Activated naive CD4-positive, alpha-beta T cell treated with anti-CD3 and anti-CD28 coated beads, Interleukin-2, amount 10 ng/mL, durations not matched to agents 7 days and 5 days (primary cell): ENCODE results near the gene PRR5L.
"Not testable (repeated sequence)": the region's sequence is repeated elsewhere in the genome, so short reads cannot be mapped to it uniquely, and the experiment has no call there.

Source experiments
- CTCF ChIA-PET: fragments of 350-600 bp; sonication (Branson Sonifier 250); formaldehyde crosslinking; loops from one replicate; lab custom pipeline; 2021; ENCODE audit warnings: antibody characterized with exemption; lab: Charles Lee
- DNase-seq: peaks from one replicate; pipeline ENCODE4 v3.0.0-alpha.2; 2020
- H3K27ac Mint-ChIP-seq: one replicate; pipeline ENCODE4 v1.8.0; 2021; ENCODE audit warnings: mild to moderate bottlenecking, moderate library complexity, mixed read lengths
- H3K27me3 Mint-ChIP-seq: one replicate; pipeline ENCODE4 v1.8.0; 2021; ENCODE audit warnings: mild to moderate bottlenecking, mixed read lengths
- H3K36me3 Mint-ChIP-seq: one replicate; pipeline ENCODE4 v1.8.0; 2021; ENCODE audit warnings: mixed read lengths
- H3K4me1 Mint-ChIP-seq: one replicate; pipeline ENCODE4 v1.8.0; 2021; ENCODE audit warnings: mixed read lengths
- H3K4me3 Mint-ChIP-seq: one replicate; pipeline ENCODE4 v1.8.0; 2021; ENCODE audit warnings: mild to moderate bottlenecking, moderate library complexity, mixed read lengths
- H3K9me3 Mint-ChIP-seq: one replicate; pipeline ENCODE4 v1.8.0; 2021; ENCODE audit warnings: mixed read lengths

Gene PRR5L

DNA sequence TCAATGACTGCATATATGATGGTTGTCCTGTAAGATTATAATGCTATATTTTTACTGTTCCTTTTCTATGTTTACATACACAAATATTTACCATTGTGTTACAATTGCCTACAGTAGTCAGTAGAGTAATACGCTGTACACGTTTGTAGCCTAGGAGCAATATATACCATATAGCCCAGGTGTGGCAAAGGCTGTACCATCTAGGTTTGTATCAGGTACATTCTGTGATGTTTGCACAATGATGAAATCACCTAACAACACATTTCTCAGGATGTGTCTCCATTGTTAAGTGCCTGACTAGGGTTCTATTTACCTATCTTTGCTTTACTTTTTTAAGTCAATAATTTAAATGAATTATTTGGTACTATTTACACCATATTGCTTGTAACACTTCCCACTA, 21.9 kb downstream of the PRR5L start:
- Mint-ChIP-seq H3K27me3 (peaks cover 19% of the 10 kb centered on the region), H3K4me3 (no peak overlapping the region), H3K9me3 (no peaks in the 10 kb centered on the region), H3K27ac (no peak overlapping the region), H3K36me3 (no peaks in the 10 kb centered on the region), H3K4me1 (no peaks in the 10 kb centered on the region)
- no peak for DNase-seq
- CTCF ChIA-PET: no interaction called here

DNA sequence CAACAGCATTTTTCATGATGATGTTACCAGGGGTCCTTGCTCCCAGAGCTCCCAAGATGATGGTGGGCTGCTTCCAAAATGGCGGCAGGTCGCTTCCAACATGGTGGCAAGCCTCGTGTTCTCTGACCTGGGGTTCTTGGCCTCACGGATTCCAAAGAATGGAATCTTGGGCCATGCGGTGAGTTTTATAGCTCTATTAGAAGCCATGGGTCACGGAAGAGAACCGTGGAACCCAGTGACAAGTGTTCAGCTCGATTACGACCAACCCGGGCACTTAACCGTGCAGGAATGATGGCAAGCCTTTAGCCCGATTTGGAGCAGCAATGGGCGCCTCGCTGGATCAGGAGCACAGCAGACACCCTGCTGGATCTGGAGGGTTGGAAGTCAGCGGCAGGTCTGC, 28.9 kb downstream of the PRR5L start:
- H3K9me3 Mint-ChIP-seq, H3K27ac Mint-ChIP-seq, CTCF ChIA-PET, H3K4me3 Mint-ChIP-seq, H3K36me3 Mint-ChIP-seq, DNase-seq, H3K4me1 Mint-ChIP-seq: not testable (repeated sequence)
- H3K27me3 Mint-ChIP-seq: peaks cover 24% of the 10 kb centered on the region

DNA sequence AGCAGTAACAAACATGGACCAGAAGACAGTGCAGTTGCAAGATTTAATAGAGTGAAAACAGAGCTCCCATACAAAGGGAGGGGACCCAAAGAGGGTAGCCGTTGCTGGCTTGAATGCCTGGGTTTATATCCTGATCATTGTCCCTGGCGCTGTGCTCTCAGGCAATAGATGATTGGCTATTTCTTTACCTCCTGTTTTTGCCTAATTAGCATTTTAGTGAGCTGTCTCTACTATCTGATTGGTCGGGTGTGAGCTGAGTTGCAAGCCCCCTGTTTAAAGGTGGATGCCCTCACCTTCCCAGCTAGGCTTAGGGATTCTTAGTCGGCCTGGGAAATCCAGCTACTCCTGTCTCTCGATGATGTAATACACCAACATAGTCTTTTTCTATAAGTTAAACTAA, 29.3 kb downstream of the PRR5L start:
- H3K4me3 Mint-ChIP-seq, H3K27ac Mint-ChIP-seq: not testable (repeated sequence)

DNA sequence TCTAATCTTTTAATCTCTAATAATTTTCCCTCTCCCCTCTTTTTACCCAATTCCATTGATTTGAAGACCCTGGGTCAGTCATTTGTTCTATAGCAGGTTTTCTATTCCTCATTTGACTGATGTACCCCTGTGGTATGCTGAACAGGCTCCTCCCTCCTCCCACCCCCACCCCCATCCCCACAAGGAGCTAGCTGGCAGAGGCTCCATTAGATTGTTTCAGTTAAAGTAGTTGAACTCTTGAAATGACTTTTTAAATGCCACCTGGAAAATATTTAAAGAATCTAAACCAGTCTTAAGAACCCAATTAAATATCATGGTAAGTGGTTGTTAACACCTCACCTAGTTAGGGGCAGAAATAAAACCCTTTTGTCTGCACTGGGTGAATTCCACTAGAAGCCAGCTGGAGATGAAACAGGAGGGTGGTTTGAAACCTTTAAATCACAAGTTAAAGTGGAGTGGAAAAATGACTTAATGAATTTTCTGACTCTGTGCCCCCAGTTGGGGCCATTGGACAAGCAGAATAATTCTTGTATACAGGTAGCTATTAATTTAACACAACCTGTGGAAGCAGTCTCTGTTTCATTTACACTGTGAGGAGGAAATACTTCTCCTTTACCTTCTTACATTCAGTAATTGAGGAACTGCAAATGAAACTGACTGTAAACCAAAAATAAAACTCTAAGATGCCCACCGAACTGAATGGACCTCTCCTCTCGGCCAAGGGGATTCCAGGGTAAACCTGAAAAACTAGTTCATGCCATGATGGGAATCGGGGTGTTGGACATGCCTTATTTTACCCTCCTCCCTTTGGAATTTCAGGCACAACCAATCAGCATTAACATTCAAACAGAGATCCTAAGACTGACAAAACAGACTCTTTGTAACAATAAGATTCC, 30.7 kb downstream of the PRR5L start:
- H3K9me3 Mint-ChIP-seq: no peaks in the 10 kb centered on the region
- DNase-seq: no peak
- no peaks in the 10 kb centered on the region for H3K36me3 Mint-ChIP-seq
- H3K27me3 Mint-ChIP-seq: peaks cover 24% of the 10 kb centered on the region
- CTCF ChIA-PET: no interaction called here
- no peaks in the 10 kb centered on the region for H3K4me1 Mint-ChIP-seq
- no peak overlapping the region for H3K27ac Mint-ChIP-seq
- no peak overlapping the region for H3K4me3 Mint-ChIP-seq

More for the DNA sequence above, 29.3 kb downstream of the PRR5L start:
- DNase-seq, H3K9me3 Mint-ChIP-seq, H3K4me1 Mint-ChIP-seq, CTCF ChIA-PET, H3K36me3 Mint-ChIP-seq: not testable (repeated sequence)
- H3K27me3 Mint-ChIP-seq: peaks cover 24% of the 10 kb centered on the region

DNA sequence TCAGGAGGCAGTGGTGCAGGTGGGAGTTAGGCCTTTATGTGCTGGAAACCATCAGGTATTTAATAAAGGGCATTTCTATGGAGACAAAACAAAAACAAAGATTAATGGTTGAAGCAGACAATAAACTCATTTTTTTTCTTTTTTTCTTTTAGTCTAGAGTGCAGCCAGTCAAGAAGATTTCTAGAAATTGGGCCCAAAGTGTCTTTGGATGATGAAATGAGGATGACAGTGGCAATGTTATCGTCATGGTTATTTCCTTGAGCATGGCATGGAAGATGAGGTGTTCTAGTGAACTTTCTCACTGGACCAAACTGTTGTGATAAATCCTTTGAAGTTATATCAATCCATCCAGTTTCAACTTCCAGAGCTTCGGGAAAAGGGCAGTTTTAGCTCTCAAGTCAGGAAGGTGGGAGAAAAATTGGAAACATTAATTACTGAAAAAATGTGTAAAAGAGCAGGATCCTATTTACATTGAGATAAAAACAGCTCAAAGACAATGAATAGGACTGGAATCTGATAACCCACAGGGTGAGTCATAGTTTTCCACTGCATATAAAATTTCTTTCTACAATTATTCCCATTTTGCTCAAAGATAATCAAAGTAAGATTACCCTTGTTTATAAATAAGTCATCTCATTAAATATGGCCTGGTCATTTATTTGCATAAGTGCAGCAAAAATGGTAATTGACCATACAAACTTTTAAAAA, 33.0 kb downstream of the PRR5L start:
- no peaks in the 10 kb centered on the region for H3K4me1 Mint-ChIP-seq
- peaks cover 33% of the 10 kb centered on the region for H3K27me3 Mint-ChIP-seq
- H3K4me3 Mint-ChIP-seq: no peak overlapping the region
- no peaks in the 10 kb centered on the region for H3K9me3 Mint-ChIP-seq
- DNase-seq: no peak
- no peaks in the 10 kb centered on the region for H3K36me3 Mint-ChIP-seq
- H3K27ac Mint-ChIP-seq: no peak overlapping the region
- CTCF ChIA-PET: no interaction called here

DNA sequence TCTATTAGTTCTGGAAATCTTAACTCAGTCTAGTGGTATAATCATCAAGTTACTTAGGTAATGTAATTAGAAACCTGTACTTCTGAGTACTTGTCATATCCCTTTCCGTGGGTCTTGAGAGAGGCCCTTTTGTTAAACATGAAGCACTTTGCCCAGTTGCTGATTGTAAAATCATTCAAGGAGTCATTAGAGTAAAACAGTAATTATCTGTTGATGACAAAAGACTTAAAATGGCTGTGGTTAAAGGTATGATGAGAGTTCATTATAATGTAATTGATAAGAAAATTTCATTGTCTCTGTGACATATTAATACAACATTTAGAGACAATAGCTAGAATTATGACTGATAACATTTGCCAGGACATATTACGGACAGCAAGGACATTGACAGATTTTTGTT, 34.3 kb downstream of the PRR5L start:
- peaks cover 30% of the 10 kb centered on the region for H3K27me3 Mint-ChIP-seq
- no peak overlapping the region for H3K4me3 Mint-ChIP-seq
- CTCF ChIA-PET: no interaction called here
- H3K4me1 Mint-ChIP-seq: no peaks in the 10 kb centered on the region
- DNase-seq: no peak
- H3K27ac Mint-ChIP-seq: no peak overlapping the region
- H3K36me3 Mint-ChIP-seq: no peaks in the 10 kb centered on the region
- H3K9me3 Mint-ChIP-seq: no peaks in the 10 kb centered on the region

DNA sequence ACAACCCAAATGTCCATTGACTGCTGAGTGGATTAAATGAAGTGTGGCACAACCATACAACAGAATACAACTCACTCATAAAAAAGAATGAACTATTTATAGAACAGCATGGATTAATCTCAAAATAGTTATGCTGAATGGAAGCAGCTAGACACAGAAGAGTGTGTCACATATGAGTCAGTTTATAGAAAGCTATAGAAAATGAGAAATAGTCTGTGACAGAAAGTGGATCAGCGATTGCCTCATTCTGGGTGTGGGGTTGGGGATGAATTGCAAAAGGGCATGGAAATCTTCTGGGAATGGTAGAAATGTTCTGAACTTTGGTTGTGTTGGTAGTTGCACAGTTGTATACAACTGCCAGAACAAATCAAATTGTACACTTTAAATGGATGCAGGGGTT, 37.4 kb downstream of the PRR5L start:
- peaks cover 18% of the 10 kb centered on the region for H3K27me3 Mint-ChIP-seq
- H3K27ac Mint-ChIP-seq: no peak overlapping the region
- no peaks in the 10 kb centered on the region for H3K36me3 Mint-ChIP-seq
- no peaks in the 10 kb centered on the region for H3K9me3 Mint-ChIP-seq
- no peak for DNase-seq
- CTCF ChIA-PET: interaction anchor here (1.0 kb wide), 1 partner anchor 413 kb away, joined by 3 read pairs; no protein-coding TSS in a partner anchor
- H3K4me3 Mint-ChIP-seq: no peak overlapping the region
- H3K4me1 Mint-ChIP-seq: no peaks in the 10 kb centered on the region

DNA sequence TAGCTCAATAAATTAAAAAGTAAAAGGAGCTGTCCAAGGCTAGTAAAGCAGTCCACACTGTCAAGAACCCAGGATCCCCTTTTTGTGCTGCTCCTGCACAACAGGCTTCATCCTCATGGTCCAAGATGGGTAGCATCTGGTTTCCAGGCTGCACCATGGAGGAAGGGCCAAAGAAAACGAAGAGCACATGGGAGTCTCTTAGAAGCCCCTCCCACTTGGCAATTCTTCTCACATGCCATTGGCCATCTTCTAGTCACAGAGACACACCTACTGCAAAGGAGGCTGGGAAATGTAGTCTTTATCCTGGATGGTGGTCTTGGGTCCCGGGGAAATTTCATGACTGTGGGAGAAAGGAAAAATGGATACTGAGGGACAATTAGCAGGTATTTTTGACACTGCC, 37.8 kb downstream of the PRR5L start:
- DNase-seq: no peak
- H3K36me3 Mint-ChIP-seq: no peaks in the 10 kb centered on the region

DNA sequence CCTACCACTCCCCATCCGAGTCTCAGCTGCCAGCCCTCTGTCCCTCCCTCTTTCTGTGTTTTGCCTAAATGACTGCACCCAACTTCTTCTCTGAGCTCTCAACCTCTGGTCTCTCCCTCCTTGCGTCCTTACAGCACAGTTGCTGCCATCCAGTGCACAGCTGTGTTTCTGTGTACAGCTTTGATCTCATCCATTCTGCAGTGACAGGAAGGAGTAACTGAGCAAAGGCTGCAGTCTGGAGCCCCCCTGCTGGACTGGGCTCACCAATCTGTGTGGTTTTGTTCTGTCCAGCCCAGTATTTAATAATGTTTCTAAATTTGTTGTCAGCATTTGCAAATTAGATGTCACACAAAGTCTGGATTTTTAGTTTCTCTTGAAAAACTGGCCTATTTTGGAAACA, 43.8 kb downstream of the PRR5L start:
- Mint-ChIP-seq H3K27ac (no peak overlapping the region), H3K4me1 (peaks cover 10% of the 10 kb centered on the region), H3K9me3 (no peaks in the 10 kb centered on the region), H3K36me3 (no peaks in the 10 kb centered on the region), H3K4me3 (no peak overlapping the region), H3K27me3 (peaks cover 28% of the 10 kb centered on the region)
- no peak for DNase-seq
- CTCF ChIA-PET: interaction anchor here (1.1 to 1.3 kb wide), 3 partner anchors 13 to 153 kb away, joined by 3 to 5 read pairs (median 3); no protein-coding TSS in a partner anchor

More for the DNA sequence above, 37.8 kb downstream of the PRR5L start:
- CTCF ChIA-PET: interaction anchor here (1.7 kb wide), 1 partner anchor 145 kb away, joined by 4 read pairs; no protein-coding TSS in a partner anchor
- H3K27ac Mint-ChIP-seq: no peak overlapping the region
- H3K4me1 Mint-ChIP-seq: no peaks in the 10 kb centered on the region
- H3K4me3 Mint-ChIP-seq: no peak overlapping the region
- H3K27me3 Mint-ChIP-seq: peaks cover 16% of the 10 kb centered on the region
- H3K9me3 Mint-ChIP-seq: no peaks in the 10 kb centered on the region

DNA sequence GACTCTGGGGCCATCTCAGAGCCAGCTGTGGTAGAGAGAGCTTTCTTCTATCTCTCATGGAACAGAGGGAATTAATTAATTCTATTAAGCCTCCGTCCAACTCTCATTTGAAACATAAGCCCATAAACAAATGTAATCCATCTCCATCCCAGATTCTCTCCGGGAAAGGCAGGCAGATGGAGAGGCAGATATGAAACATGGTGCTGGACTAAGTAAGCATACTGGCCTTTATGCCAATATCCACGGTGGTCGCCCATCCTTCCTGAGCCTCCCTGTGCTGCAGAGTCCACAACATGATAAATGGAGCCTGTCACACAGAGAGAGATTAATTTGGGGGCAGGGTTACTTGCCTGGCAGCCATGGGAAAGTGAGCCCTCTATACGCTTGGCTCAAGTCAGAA, 44.8 kb downstream of the PRR5L start:
- CTCF ChIA-PET: interaction anchor here (1.6 kb wide), 1 partner anchor 152 kb away, joined by 4 read pairs; no protein-coding TSS in a partner anchor
- Mint-ChIP-seq H3K4me1 (peaks cover 10% of the 10 kb centered on the region), H3K27me3 (peaks cover 36% of the 10 kb centered on the region), H3K27ac (no peak overlapping the region), H3K4me3 (no peak overlapping the region), H3K9me3 (no peaks in the 10 kb centered on the region), H3K36me3 (no peaks in the 10 kb centered on the region)
- no peak for DNase-seq

DNA sequence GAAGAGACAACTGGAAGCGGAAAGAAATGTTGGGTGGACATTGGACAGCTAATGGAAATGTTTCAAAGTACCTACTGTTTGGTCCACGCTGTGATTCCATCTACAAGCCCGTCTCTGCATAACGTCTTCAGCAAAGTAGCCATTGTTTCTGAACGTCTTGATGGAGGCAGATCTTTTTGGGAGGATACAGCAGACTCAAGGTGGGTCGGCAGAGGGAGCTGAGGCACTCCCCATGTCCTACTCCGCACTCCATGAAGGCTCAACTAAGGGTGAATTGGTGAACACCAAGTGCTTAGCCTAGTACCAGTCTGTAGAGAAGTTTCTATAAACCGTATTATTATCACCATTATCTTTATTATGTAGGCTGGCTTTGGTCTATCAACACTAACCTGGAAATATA, 45.8 kb downstream of the PRR5L start:
- CTCF ChIA-PET: interaction anchor here (0.9 to 1.6 kb wide), 4 partner anchors 11 to 359 kb away, joined by 3 to 5 read pairs (median 4); no protein-coding TSS in a partner anchor
- Mint-ChIP-seq H3K36me3 (no peaks in the 10 kb centered on the region), H3K27me3 (peaks cover 36% of the 10 kb centered on the region), H3K27ac (no peak overlapping the region), H3K9me3 (no peaks in the 10 kb centered on the region), H3K4me1 (peaks cover 10% of the 10 kb centered on the region), H3K4me3 (no peak overlapping the region)
- no peak for DNase-seq

DNA sequence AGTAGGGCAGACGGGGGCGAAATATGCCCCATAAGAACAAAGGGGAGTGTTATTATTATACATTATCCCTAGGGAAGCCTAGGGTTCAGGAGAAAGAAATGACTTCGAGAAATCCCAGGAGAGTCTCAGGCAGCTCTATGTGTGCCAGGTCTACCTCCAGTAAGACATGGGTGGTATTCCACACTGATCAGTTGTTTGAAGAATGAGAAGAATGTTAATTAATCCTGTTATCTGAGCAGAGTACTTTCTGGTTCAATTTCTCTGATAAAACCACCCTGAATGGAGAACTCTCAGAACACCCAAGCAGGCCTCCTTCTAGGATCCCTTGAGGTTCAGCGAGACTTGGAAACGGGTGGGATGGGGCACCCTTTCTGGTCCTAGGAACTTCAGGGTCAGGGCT, 46.2 kb downstream of the PRR5L start:
- DNase-seq: no peak
- no peaks in the 10 kb centered on the region for H3K9me3 Mint-ChIP-seq
- no peak overlapping the region for H3K4me3 Mint-ChIP-seq
- H3K27ac Mint-ChIP-seq: no peak overlapping the region
- H3K36me3 Mint-ChIP-seq: no peaks in the 10 kb centered on the region
- peaks cover 36% of the 10 kb centered on the region for H3K27me3 Mint-ChIP-seq
- peaks cover 10% of the 10 kb centered on the region for H3K4me1 Mint-ChIP-seq
- CTCF ChIA-PET: interaction anchor here (1.0 to 1.6 kb wide), 3 partner anchors 11 to 359 kb away, joined by 3 to 5 read pairs (median 4); no protein-coding TSS in a partner anchor

DNA sequence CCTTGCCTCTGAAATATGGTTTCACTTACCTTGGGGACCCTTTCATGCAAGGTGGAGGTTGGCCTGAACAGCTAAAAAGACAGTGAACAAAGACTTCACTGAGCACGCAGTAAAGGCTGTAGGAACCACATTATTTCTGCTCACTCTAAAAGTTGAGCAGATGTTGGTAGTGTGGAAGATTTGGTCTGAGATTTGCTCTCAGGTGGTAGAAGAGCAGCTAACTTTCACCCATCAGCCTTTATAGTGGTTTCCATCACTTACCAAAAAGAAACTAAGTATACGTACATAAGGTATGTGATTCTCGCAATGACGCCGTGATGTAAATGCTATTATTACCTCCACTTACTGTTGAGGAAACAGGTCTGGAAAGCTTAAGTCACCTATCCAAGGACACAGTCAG, 47.3 kb downstream of the PRR5L start:
- no peak overlapping the region for H3K4me3 Mint-ChIP-seq
- CTCF ChIA-PET: interaction anchor here (0.6 kb wide), 1 partner anchor 189 kb away, joined by 3 read pairs; no protein-coding TSS in a partner anchor
- no peak for DNase-seq
- H3K9me3 Mint-ChIP-seq: no peaks in the 10 kb centered on the region
- H3K27ac Mint-ChIP-seq: no peak overlapping the region
- H3K36me3 Mint-ChIP-seq: no peaks in the 10 kb centered on the region
- peaks cover 10% of the 10 kb centered on the region for H3K4me1 Mint-ChIP-seq
- peaks cover 36% of the 10 kb centered on the region for H3K27me3 Mint-ChIP-seq

DNA sequence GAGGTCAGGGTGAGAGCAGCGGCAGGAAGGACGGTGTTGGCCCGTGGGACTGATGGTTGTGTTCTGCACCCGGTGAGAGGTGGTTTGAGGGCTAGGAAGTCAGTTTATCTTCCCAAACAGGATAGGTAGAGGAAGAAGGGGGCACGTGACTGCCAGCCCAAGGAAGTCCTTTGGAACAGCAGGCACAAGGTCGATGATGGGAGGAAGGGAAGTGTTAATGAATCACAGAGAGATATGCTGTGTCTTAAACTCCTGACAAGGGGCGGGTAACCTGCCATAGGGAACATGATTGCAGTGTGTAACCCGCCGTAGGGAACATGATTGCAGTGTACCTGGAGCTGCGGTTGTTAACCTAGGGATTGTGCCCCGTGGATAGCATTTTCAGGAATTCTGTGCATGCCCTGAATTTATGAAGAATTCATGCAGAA, 49.0 kb downstream of the PRR5L start:
- H3K27me3 Mint-ChIP-seq: peaks cover 38% of the 10 kb centered on the region
- DNase-seq: no peak
- no peak overlapping the region for H3K4me3 Mint-ChIP-seq
- peaks cover 10% of the 10 kb centered on the region for H3K4me1 Mint-ChIP-seq
- no peaks in the 10 kb centered on the region for H3K36me3 Mint-ChIP-seq
- H3K9me3 Mint-ChIP-seq: no peaks in the 10 kb centered on the region
- CTCF ChIA-PET: no interaction called here
- H3K27ac Mint-ChIP-seq: no peak overlapping the region
